Prostate gland (tissue), 2 donors: ENCODE results near the gene RAPGEF2.

Source experiments
- POLR2A ChIP-seq: fragments of 450-650 bp; IDR thresholded peaks from one replicate; pipeline ENCODE4 v1.6.1; 2016; ENCODE audit warnings: antibody characterized with exemption, mild to moderate bottlenecking
- POLR2AphosphoS5 ChIP-seq: sonication (generic); formaldehyde crosslinking; IDR thresholded peaks from one replicate; pipeline ENCODE4 v1.6.1; 2017; ENCODE audit warnings: antibody characterized with exemption
- TF ChIP-seq, protein P1 (sequence below), 4 experiments: fragments of 200-600 bp in 2 of 4; fragments of 450-650 bp in 2 of 4; sonication (generic) in 2 of 4; IDR thresholded peaks; 1 replicate in 3 of 4; 2 replicates in 1 of 4; pipeline ENCODE4 v1.5.1; 2016 to 2019; ENCODE audit warnings: antibody characterized with exemption in 4 of 4, mild to moderate bottlenecking in 2 of 4, moderate library complexity in 2 of 4

DNA sequence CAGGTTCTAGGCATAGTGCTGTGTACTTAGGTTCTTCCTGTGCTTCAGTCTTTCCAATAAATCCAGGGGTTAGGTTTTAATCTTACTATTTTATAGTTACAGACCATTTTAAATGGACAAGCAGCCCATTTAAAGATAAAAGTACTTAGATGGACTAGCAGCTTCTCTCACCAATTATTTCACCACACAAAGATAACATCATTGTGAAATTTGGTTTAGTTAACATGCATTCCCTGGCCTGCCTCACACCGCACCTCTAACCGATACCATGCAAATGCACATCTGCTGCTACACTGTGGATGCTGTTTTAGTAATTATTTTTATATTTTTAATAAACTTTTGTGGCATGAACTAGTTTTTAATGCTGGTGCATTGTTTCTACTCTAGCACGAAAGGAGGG lies 252.6 kb downstream of the RAPGEF2 start:
- TF ChIP-seq, protein P1, sequence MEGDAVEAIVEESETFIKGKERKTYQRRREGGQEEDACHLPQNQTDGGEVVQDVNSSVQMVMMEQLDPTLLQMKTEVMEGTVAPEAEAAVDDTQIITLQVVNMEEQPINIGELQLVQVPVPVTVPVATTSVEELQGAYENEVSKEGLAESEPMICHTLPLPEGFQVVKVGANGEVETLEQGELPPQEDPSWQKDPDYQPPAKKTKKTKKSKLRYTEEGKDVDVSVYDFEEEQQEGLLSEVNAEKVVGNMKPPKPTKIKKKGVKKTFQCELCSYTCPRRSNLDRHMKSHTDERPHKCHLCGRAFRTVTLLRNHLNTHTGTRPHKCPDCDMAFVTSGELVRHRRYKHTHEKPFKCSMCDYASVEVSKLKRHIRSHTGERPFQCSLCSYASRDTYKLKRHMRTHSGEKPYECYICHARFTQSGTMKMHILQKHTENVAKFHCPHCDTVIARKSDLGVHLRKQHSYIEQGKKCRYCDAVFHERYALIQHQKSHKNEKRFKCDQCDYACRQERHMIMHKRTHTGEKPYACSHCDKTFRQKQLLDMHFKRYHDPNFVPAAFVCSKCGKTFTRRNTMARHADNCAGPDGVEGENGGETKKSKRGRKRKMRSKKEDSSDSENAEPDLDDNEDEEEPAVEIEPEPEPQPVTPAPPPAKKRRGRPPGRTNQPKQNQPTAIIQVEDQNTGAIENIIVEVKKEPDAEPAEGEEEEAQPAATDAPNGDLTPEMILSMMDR (IDR thresholded peaks at IDR 0.05), result no peak
- TF ChIP-seq POLR2A (no peak), POLR2AphosphoS5 (no peak)
